ENCODE results near the gene PRRT4.

The PRRT4 gene

GRCh38 chr7:128361411-128362379 is at the start of gene PRRT4:
PRRT4 (minus strand) TSS chr7:128361690.
- DNase-seq = no peak

DNA sequence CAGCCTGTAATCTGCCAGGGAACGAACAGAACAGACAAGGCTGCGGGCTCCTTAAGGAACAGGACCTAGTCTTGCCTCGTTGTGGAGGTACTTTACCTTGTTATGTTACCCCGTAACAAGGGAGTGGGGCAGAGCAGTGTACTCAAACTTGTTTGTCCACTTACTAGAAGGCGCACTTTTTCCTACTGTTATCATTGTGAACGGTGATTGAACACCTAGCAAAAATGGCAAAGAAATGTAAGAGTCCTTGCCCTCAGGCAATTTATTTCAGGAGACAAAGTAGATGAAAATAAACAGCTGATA is 48.9 kb upstream of the PRRT4 start:
- DNase-seq = peak; percentile 87

DNA sequence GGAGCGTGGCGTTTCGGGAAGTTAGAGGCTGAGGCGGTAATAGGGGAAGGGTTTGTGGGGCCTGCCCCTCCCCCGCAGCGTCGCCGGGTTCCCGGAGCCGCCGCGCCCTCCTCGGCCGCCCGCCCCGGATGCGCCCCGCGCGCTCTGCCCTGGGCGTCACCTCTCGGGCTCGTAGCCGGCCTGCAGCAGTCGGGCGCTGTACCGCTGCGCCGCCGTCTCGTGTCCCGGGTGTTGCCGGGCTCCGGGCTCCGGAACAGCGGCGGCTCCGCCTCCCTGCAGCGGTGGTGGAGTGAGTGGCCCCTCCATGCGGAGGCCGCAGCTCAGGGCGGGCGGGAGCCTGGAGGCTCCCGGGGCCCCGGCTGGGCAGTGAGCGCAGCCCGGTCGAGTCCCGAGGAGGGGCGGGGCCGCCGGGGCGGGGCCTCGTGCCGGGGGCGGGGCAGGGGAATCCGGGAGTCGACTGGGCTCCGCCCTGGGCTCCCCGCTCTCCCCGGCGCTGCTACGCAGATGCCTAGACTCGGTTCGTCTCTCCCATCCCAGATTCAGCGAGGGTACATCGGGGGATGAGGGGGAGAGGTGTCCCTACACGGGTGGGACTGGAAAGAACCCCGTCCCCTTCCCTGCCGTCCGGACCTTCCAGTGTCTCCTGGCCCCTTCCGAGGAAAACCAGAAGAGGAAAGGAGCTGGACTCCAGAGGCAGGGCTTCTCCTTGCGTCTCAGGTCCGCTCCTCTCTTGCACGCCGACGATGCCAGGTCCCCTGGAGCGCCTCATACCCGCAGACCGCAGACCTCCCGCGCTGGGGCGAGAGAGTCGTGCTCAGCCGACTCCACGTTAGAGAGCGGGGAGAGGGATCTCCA is 48.3 kb upstream of the PRRT4 start, which contains the start of gene IMPDH1:
Gene IMPDH1 (minus strand): TSS at position 387 of the 855 bp plus-strand sequence. CDS start 81 bp downstream, at position 306.
- DNase-seq = peak; percentile 87

- DNase-seq = no peak
Observed at GRCh38 chr7:128408709-128409595, 47.5 kb upstream of the PRRT4 start.

DNA sequence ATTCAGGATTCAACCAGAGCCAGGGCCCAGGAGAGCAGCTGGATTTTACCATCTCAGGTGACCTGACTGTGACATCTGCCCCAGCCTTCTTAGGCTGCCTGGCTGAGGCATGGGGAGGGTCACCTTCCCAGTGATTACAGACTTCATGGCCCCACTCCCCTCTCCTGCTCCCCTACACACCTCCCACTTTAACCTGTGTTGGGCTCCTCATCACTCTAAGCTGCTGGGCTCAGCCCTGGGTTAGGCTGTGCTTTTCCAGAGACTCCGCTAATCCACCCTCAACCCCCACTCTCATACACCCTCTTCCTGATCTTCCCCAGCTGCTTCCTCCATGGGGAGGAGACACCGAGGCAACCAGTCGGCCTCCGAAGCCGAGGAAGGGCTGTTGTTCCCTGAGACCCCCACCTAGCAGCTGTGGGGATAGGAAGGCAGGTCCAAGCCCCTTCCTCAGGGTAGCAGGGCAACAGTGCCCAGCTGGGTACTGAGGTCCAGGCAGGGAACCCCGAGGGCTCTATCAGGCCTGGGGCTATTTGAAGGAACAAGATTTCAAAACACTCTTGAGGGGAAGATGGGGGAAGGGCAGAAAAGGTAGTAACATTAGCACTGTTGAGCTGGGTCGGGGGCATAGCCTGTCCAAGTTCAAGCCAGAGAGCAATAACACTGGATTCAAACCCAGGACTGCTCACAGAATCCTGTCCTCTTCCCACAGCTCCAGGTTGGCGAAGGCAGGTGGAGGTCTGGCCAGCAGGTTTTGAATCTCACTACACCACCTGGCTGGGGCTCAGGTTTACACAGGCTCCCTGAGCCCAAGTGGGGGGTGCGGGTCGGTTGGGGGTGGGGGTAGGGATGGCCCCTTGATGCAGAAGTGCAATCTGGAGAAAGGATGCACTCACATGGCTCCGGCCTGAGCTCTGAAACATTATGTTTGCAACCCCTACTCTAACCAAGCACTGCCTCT is 46.5 kb upstream of the PRRT4 start:
- DNase-seq = no peak

DNA sequence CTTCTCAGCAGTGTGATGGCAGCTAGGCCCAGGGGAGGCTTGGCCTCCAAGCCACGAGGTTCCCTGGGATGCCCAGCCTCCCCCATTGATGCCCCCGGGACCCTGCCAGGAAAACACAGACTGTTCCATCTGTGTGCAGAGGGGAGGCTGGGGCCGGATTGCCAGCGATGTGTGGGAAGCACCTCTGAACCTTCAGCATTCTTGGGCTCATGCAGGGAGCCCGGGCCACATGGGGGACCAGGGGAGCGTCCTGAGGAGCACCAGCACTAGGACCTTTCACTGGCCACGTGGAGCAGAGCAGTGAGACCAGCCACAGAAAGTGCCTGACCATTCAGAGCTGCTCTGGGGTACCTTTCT is 45.7 kb upstream of the PRRT4 start:
- DNase-seq = no peak

DNA sequence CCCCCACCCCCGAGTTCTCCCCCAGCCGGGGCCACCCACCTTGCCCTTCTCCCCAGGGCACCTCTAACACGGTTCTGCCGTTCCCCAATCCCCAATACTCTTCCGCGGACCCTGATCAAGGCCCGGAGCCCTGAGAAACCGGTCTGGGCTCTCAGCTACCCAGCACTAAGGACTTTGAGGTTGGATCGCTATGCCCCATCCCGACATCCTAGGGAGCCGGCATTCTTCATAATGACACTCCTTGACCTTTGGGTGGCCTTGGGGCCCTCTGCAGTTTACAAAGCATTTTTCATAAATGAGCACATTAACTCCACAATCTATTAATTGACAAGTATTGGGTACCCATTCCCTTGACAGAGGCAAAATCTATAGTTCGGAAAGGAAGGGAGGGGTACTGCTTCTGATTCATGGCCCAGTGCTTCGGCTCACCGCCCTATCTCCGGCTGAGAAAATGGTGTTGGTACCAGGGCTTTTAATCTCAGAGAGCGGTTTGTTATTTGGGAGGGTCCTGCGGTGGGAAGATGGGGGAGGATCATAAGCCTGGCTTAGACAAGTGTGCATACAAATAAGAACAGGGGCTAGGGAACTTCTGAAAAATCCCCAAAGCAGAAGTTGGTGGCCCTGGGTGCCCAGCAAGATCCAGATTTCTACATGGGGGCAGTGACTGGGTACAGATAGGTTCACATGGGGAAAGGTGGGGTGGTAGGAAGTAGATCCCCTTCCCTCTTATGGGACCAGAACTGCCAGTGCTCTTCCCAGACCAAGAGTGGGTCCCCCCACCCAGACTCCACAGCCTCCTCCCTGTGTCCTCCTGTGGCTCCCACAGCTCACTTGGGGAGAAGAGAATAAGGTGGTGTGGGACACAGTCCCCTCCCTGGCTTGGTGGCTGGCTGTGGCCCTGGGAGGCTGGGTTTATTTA is 45.1 kb upstream of the PRRT4 start:
- no peak for DNase-seq

DNA sequence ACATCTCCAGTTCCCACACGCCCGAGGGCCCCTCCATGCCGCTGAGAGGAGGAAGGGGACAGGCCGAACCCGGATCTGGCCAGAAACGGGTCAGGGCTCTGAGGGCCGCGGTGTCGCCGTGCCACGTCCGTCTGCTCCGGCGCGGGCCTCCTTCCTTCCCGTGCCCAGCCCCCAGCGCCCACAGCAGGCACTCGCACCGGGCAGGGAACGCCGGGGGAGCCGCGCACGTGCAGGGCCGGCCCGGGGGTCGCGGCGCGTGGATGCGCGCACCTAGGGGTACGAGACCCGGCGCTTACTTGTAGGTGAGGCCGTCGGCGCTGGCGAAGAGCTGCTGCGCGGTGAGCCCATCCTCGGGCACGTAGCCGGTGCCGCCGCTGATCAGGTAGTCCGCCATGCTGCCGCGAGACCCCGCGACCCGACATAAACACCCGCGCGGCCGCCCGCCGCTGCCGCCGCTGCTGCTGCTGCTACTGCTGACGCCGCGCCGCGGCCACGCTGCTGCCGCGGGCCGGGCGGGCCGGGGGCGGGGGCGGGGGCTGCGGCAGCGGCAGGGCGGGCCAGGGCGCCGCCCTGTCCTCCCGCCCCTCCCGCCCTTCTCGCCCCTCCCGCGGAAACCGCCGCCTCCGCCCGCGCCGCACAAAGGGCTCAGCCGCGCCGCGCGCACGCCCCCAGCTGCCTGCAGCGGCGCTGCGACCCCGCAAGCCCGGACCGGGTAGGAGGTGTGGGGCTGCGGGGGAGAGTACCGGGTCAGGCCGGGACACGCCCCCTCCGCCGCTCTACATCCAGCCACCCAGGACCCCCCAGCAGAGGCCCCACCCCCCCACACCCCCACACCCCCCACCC is 44.2 kb upstream of the PRRT4 start:
- peak; percentile 38 for DNase-seq

DNA sequence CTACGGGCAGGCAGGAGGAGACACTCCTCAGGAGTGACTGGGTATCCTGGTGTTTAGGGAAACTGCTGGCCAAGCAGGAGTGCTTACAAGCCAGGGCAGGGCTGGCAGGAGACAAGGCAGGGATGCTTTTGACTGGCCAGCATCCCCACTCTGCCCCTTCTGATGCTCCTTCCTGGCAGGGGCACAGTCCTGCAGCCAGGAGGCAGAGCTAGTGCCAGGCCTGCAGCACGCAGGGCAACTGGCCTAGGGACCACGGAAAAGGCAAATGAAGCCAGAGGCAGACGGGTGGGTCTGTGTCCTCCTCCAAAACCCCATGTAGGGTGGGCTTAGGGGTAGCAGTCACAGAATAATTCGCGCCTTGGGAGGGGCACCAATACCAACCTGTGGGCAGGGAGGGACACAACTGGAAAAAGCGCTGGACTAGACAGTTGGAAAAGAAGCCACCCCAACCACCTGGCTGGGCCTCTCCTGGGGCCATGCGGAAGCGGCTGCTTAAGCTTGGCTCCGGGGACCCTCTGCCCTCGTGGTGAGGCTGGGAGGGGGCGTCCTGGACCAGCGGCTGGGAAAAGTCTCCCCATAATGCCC is 43.5 kb upstream of the PRRT4 start:
- no peak for DNase-seq

GRCh38 chr7:128404143-128404681 is 42.7 kb upstream of the PRRT4 start:
- no peak for DNase-seq

DNA sequence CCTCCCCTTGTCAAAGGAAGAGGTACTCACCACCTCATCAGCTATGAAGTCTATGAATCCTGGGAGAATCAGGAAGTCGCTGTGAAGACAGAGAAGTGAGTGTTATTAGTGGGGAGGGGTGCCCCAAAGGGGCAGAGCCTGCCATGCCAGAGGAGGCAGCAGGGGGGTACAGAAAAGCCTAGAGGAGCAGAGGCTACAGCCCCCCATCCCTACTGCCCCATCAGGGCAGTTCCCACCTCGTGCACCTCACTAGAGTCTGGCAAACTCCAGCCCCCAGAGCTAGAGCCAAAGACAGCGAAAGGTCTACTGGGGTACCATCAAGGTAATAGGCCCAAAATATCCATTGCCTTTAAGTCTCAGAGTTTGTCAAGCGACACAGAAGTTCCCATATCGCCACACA is 42.2 kb upstream of the PRRT4 start:
- DNase-seq = no peak

- no peak for DNase-seq
Observed at GRCh38 chr7:128402356-128402755, 40.9 kb upstream of the PRRT4 start.

GRCh38 chr7:128400566-128400965 is 39.1 kb upstream of the PRRT4 start:
- DNase-seq = no peak

- no peak for DNase-seq
Observed at GRCh38 chr7:128399991-128400390, 38.5 kb upstream of the PRRT4 start.

DNA sequence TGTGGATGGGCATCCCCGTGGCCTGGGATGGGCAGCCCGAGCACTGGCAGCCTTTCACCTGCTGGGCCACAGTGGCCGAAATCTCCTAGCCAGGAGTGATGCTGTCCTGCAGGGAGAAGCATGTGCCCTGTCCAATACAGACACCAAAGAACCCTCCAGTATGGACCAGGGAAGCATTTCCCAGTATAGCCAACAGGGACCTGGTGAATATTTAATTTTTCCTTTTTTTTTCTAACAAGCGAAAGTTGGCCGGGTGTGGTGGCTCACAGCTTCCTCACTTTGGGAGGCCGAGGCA is 37.3 kb upstream of the PRRT4 start:
- no peak for DNase-seq

- peak; percentile 12 for DNase-seq
Observed at GRCh38 chr7:128398016-128398840, 36.7 kb upstream of the PRRT4 start.

GRCh38 chr7:128396357-128396756 is 34.9 kb upstream of the PRRT4 start:
- no peak for DNase-seq

GRCh38 chr7:128395748-128396147 is 34.3 kb upstream of the PRRT4 start:
- no peak for DNase-seq

Data from DMS79 treated with DMSO at 0.1 percent for 48 hours (cell line).